GM21360 (cell line): ENCODE data around the gene PPP2R5C.
A peak's percentile ranks its signal among the peaks of the same experiment; 100 is the strongest.

Experiments
- ATAC-seq: cut with Tn5 transposase; IDR thresholded peaks from one replicate; pipeline ENCODE4 v1.9.1; 2021; ENCODE audit warnings: mild to moderate bottlenecking, moderate library complexity; ENCODE audit not compliant: unreplicated experiment

The PPP2R5C gene

GRCh38 chr14:101754893-101755292 lies 6.6 kb upstream of the PPP2R5C start:
- ATAC-seq: no peak

GRCh38 chr14:101755591-101756324 lies 5.8 kb upstream of the PPP2R5C start:
- no peak for ATAC-seq

GRCh38 chr14:101757064-101757838 lies 4.3 kb upstream of the PPP2R5C start:
- no peak for ATAC-seq

GRCh38 chr14:101757839-101758211 lies 3.7 kb upstream of the PPP2R5C start:
- ATAC-seq: no peak

GRCh38 chr14:101758913-101759593 lies 2.5 kb upstream of the PPP2R5C start:
- ATAC-seq: no peak

GRCh38 chr14:101760138-101761011 lies 1.1 kb upstream of the PPP2R5C start:
- peak; percentile 61 for ATAC-seq

GRCh38 chr14:101761881-101762529 lies 496 bp downstream of the PPP2R5C start:
- ATAC-seq: peak; percentile 9

- no peak for ATAC-seq
Observed at GRCh38 chr14:101762530-101763101, 1.1 kb downstream of the PPP2R5C start.

GRCh38 chr14:101763941-101764709 lies 2.6 kb downstream of the PPP2R5C start:
- ATAC-seq: no peak

GRCh38 chr14:101767618-101768362 lies 6.3 kb downstream of the PPP2R5C start:
- ATAC-seq: no peak

- no peak for ATAC-seq
Observed at GRCh38 chr14:101770183-101770582, 8.7 kb downstream of the PPP2R5C start.

GRCh38 chr14:101772770-101773169 lies 11.3 kb downstream of the PPP2R5C start:
- no peak for ATAC-seq

- no peak for ATAC-seq
Observed at GRCh38 chr14:101773378-101773777, 11.9 kb downstream of the PPP2R5C start.

GRCh38 chr14:101774006-101774795 lies 12.7 kb downstream of the PPP2R5C start:
- ATAC-seq: no peak

- no peak for ATAC-seq
Observed at GRCh38 chr14:101774814-101775213, 13.3 kb downstream of the PPP2R5C start.

- no peak for ATAC-seq
Observed at GRCh38 chr14:101775826-101776225, 14.3 kb downstream of the PPP2R5C start.

- peak; percentile 43 for ATAC-seq
Observed at GRCh38 chr14:101776344-101776743, 14.8 kb downstream of the PPP2R5C start.

- ATAC-seq: no peak
Observed at GRCh38 chr14:101780390-101780789, 18.9 kb downstream of the PPP2R5C start.
